Fibroblast of mammary gland (primary cell): ENCODE data around the gene PLEKHA5.

ENCODE experiments used
- DNase-seq: peaks from one replicate; pipeline ENCODE4 v3.0.0-alpha.2; 2010; ENCODE audit warnings: low read depth
- H3K4me3 ChIP-seq: 2 replicates; pipeline ENCODE4 v1.5.1; 2011; ENCODE audit warnings: low read depth, mild to moderate bottlenecking, low read length, moderate library complexity; ENCODE audit not compliant: control insufficient read depth
- TF ChIP-seq, protein P1 (sequence below): conservative IDR thresholded peaks from 2 replicates; pipeline ENCODE4 v1.5.1; 2011; ENCODE audit warnings: low read depth, low read length, inconsistent platforms; ENCODE audit not compliant: control insufficient read depth, insufficient read depth

The PLEKHA5 gene

DNA sequence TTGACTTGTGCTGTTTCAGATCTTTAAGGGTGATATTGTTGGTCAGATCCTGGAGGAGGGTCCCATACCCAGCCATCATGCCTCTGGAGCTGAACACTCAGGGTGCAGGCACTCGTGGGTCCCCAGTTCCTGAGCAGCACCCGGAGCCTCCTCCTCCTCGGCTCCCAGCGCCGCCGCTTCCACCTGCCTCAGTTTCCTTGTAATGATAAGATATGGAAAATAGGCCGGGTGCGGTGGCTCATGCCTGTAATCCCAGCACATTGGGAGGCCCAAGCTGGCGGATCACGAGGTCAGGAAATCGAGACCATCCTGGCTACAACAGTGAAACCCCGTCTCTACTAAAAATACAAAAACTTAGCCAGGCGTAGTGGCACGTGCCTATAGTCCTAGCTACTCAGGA is 289.6 kb downstream of the PLEKHA5 start:
- TF ChIP-seq, protein P1, sequence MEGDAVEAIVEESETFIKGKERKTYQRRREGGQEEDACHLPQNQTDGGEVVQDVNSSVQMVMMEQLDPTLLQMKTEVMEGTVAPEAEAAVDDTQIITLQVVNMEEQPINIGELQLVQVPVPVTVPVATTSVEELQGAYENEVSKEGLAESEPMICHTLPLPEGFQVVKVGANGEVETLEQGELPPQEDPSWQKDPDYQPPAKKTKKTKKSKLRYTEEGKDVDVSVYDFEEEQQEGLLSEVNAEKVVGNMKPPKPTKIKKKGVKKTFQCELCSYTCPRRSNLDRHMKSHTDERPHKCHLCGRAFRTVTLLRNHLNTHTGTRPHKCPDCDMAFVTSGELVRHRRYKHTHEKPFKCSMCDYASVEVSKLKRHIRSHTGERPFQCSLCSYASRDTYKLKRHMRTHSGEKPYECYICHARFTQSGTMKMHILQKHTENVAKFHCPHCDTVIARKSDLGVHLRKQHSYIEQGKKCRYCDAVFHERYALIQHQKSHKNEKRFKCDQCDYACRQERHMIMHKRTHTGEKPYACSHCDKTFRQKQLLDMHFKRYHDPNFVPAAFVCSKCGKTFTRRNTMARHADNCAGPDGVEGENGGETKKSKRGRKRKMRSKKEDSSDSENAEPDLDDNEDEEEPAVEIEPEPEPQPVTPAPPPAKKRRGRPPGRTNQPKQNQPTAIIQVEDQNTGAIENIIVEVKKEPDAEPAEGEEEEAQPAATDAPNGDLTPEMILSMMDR: no peak
- no peak overlapping the region for H3K4me3 ChIP-seq
- no peak for DNase-seq

DNA sequence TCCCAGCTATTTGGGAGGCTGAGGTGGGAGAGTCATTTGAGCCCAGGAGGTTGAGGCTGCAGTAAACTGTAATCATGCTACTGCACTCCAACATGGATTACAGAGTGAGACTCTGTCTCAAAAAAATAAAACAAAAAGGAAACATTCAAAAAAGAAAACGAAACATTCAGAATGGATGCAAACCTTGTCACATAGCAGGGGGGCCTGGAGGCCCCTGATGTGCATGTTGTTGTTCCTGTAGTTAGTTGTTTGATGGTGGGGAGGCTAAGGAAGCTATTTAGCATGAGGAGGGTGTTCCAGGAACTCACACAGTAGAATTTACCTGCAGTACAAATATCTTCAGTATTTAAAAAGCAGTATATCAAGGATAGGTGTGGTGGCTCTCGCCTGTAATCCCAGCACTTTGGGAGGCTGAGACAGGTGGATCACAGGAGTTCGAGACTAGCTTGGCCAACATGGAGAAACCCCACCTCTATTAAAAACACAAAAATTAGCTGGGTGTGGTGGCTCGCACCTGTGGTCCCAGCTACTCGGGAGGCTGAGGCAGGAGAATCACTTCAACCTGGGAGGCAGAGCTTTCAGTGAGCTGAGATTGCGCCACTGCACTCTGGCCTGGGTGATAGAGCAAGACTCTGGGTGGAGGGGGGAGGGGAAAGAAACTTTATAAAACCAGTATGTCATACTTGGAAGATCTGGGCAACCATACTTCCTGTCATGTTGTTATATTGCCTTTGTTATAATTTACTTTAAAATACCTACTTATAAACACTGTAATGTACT is 292.2 kb downstream of the PLEKHA5 start:
- no peak for DNase-seq
- no peak overlapping the region for H3K4me3 ChIP-seq
- TF ChIP-seq, protein P1: no peak

DNA sequence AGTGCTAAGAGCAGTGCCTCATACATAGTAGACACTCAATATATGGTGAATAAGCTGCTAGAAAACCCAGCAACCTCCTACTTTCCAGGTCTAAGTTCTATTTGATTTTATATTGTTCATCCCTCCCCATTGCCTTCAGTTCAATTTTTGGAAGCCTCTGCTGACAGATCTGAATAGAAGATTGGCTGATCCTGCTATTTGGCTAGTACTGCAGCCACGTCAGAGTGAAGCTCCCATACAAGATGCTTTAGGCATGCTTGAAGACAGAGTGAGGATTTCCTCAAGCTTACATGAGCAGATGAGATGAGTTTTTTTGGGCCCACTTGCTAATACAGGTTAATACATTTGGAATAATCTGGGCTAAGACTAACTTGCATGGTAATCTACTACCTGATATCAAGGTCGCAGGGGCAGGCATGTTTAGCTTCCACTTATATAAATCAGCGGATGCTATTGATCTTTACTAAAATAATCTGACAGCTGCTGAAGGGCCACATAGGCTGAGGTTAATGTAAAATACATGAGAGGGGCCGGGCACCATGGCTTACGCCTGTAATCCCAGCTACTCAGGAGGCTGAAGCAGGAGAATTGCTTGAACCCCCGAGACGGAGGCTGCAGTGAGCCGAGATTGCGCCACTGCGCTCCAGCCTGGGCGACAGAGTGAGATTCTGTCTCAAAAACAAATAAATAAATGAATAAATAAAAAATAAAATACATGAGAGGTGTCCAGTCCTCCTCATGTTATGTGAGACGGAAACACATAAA is 293.8 kb downstream of the PLEKHA5 start:
- H3K4me3 ChIP-seq: no peak overlapping the region
- TF ChIP-seq, protein P1: no peak
- no peak for DNase-seq
